Measurements from ENCODE around the gene NTN1. TPM values are rescaled to one million over a fixed set of nuclear protein-coding genes. Genes with fewer than 3 reads are reported as not detected.

The NTN1 gene
- total RNA-seq, 3 donors from 2014 or later (not counting 1 experiment from before 2014, with no cell fraction given): 0.12 to 0.15 (median 0.14) TPM

DNA sequence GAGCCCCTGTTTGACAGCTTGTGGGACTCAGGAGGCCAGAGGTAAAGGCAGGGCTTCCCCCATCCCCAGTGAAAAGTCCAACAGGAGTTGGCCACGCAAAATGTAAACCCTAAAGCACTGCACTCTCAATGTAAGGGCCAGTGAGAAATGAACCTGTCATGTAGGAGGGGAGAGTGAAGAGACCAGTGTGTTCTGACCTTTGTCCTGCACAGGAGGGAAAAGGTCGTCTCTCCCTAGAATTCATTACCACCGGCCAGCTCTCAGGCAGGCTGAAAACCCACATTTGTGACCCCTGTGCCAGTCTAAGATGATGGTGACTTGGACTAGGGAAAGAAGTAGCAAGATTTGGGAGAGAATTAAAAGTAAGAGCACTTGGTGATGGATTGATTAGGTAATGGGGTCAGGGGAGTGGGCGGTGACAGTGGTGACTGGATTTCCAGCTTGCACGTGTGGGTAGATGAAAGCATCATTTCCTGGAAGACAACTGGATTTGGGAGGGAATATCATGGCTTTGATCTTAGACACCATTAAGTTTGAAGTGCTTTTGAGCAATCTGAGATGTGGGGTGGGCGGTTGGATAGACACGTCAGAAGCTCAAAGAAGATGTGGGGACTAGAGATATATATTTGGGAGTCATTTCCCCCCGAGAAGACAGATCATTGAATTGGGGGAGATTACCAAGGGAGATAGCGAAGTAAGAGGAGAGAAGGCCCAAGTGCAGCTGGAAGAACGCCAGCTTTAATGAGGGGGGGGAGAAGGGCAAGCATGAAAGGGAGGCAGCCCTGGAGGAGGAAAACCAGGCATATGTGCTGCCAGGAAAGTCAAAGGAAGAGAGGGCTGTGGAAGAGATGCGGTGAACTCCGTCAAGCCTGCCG, 119.5 kb downstream of the NTN1 start:
- Histone ChIP-seq H3K4me3 (ENCODE audit: low read length) (no peak overlapping the region), H3K36me3 (ENCODE audit: control insufficient read depth, insufficient read depth, low read length) (no peaks in the 10 kb centered on the region), H3K4me1 (ENCODE audit: control insufficient read depth, insufficient read depth, low read length) (no peaks in the 10 kb centered on the region)

DNA sequence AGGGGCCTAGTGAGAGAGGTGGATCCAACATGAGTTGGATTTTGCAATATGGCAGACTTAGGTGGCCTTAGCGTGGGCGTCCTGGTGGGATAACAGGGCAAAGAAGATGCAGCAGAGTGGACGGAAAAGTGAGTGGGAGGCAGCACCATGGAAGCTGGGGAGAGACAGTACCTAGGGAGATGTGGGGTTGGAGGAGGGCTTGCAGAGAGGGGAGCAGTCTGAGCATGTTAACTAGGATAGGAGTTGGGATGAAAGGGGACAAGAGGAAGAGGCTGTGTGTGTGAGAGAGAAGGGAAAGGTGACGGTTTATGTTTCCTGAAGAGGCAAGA, 120.1 kb downstream of the NTN1 start:
- ATAC-seq (no peak), DNase-seq (no peak)
- Histone ChIP-seq H3K27me3 (ENCODE audit: control insufficient read depth, insufficient read depth, low read length) (no peaks in the 10 kb centered on the region), H3K27ac (ENCODE audit: low read length) (no peak overlapping the region), H3K4me3 (ENCODE audit: low read length) (no peak overlapping the region), H3K9me3 (ENCODE audit: control insufficient read depth, insufficient read depth, low read length) (no peaks in the 10 kb centered on the region), H3K36me3 (ENCODE audit: control insufficient read depth, insufficient read depth, low read length) (no peaks in the 10 kb centered on the region), H3K4me1 (ENCODE audit: control insufficient read depth, insufficient read depth, low read length) (no peaks in the 10 kb centered on the region)
- Mint-ChIP-seq H3K4me1 (no peaks in the 10 kb centered on the region), H3K9me3 (no peaks in the 10 kb centered on the region), H3K27me3 (ENCODE audit: low read depth in 2 of 2) (no peaks in the 10 kb centered on the region), H3K27ac (no peak overlapping the region), H3K4me3 (no peak overlapping the region), H3K36me3 (no peaks in the 10 kb centered on the region)
- WGBS (ENCODE audit: insufficient coverage): 85% methylated on average over 4 of the region's 4 CpGs
- intact Hi-C loops (cut with micrococcal nuclease): no loop called here
- TF ChIP-seq, protein P1, sequence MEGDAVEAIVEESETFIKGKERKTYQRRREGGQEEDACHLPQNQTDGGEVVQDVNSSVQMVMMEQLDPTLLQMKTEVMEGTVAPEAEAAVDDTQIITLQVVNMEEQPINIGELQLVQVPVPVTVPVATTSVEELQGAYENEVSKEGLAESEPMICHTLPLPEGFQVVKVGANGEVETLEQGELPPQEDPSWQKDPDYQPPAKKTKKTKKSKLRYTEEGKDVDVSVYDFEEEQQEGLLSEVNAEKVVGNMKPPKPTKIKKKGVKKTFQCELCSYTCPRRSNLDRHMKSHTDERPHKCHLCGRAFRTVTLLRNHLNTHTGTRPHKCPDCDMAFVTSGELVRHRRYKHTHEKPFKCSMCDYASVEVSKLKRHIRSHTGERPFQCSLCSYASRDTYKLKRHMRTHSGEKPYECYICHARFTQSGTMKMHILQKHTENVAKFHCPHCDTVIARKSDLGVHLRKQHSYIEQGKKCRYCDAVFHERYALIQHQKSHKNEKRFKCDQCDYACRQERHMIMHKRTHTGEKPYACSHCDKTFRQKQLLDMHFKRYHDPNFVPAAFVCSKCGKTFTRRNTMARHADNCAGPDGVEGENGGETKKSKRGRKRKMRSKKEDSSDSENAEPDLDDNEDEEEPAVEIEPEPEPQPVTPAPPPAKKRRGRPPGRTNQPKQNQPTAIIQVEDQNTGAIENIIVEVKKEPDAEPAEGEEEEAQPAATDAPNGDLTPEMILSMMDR (IDR thresholded peaks at IDR 0.05): no peak

More for the DNA sequence above, 119.5 kb downstream of the NTN1 start:
- H3K4me3 Mint-ChIP-seq: no peak overlapping the region
- DNase-seq: no peak
- no peaks in the 10 kb centered on the region for H3K4me1 Mint-ChIP-seq
- intact Hi-C loops (cut with micrococcal nuclease): no loop called here
- 87% methylated on average over 13 of the region's 13 CpGs for WGBS (ENCODE audit: insufficient coverage)
- H3K27ac Mint-ChIP-seq: no peak overlapping the region
- TF ChIP-seq, protein P1 (IDR thresholded peaks at IDR 0.05): no peak
- Histone ChIP-seq H3K27me3 (ENCODE audit: control insufficient read depth, insufficient read depth, low read length) (no peaks in the 10 kb centered on the region), H3K9me3 (ENCODE audit: control insufficient read depth, insufficient read depth, low read length) (no peaks in the 10 kb centered on the region), H3K27ac (ENCODE audit: low read length) (no peak overlapping the region)
- no peak for ATAC-seq
- no peaks in the 10 kb centered on the region for H3K27me3 Mint-ChIP-seq (ENCODE audit: low read depth in 2 of 2)
- no peaks in the 10 kb centered on the region for H3K36me3 Mint-ChIP-seq
- no peaks in the 10 kb centered on the region for H3K9me3 Mint-ChIP-seq

DNA sequence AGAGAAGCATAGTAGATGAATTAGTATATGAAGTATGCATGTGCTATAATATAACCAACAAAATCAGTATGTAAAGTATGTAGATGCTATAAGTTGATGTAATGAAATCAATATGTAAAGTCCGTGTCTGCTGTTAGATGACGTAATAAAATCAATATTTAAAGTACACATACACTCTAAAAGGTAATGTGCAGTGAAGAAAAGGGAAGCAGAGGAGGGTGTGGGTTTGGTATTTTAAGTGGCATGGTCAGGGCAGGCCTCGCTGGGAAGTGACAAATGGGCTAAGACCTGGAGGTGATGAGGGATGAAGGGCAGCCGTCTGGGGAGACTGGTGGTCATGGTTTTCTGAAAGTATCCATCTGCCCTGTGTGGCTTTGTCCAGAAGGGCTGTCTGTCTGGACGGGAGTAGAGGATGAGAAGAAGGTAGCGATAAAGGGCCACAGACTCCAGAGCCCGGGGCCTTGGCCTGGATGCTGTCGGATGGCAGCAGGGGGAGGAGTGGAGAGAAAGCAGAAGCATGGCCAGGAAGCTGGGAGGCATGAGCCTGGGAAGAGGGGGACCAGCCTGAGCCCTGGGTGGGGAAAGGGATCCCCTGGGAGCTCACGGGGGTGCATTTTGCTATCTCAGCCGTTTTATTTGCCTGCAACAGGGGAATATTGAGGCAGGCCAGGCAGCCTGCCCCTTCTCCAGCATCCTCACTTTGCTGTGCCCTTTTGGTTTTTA, 121.6 kb downstream of the NTN1 start:
- Histone ChIP-seq H3K36me3 (ENCODE audit: control insufficient read depth, insufficient read depth, low read length) (no peaks in the 10 kb centered on the region), H3K4me1 (ENCODE audit: control insufficient read depth, insufficient read depth, low read length) (no peaks in the 10 kb centered on the region), H3K9me3 (ENCODE audit: control insufficient read depth, insufficient read depth, low read length) (no peaks in the 10 kb centered on the region), H3K4me3 (ENCODE audit: low read length) (no peak overlapping the region), H3K27ac (ENCODE audit: low read length) (no peak overlapping the region), H3K27me3 (ENCODE audit: control insufficient read depth, insufficient read depth, low read length) (no peaks in the 10 kb centered on the region)
- no peaks in the 10 kb centered on the region for H3K9me3 Mint-ChIP-seq
- H3K27me3 Mint-ChIP-seq (ENCODE audit: low read depth in 2 of 2): peaks cover 2% of the 10 kb centered on the region in 2 donors
- intact Hi-C loops (cut with micrococcal nuclease): no loop called here
- no peak overlapping the region for H3K27ac Mint-ChIP-seq
- no peak for ATAC-seq
- no peaks in the 10 kb centered on the region for H3K36me3 Mint-ChIP-seq
- H3K4me1 Mint-ChIP-seq: no peaks in the 10 kb centered on the region
- no peak for DNase-seq
- no peak overlapping the region for H3K4me3 Mint-ChIP-seq
- TF ChIP-seq, protein P1 (IDR thresholded peaks at IDR 0.05): no peak
- WGBS (ENCODE audit: insufficient coverage): 81% methylated on average over 8 of the region's 10 CpGs

All from natural killer cell (primary cell).